ENCODE measurements around the gene NIT1. TPM values are rescaled to one million over a fixed set of nuclear protein-coding genes. Genes with fewer than 3 reads are reported as not detected.

Gene NIT1
- total RNA-seq, 4 donors from 2014 or later = 32.8 to 35.6 (median 34.8) TPM

- DNase-seq (ENCODE audit: extremely low spot score) = no peak
- Histone ChIP-seq H3K36me3 (no peaks in the 10 kb centered on the region), H3K4me3 (no peak overlapping the region), H3K27me3 (peaks cover 0 to 17% (median 0%) of the 10 kb centered on the region in 4 donors), H3K9me3 (no peaks in the 10 kb centered on the region), H3K27ac (replicated peaks in 1 of 4) (no peak overlapping the region), H3K4me1 (no peaks in the 10 kb centered on the region)
- intact Hi-C loops (cut with DNase I) = no loop called here
- 74% methylated on average over 5 of the region's 5 CpGs for WGBS
- TF ChIP-seq EP300 (IDR thresholded peaks at IDR 0.05) (no peak), POLR2A (IDR thresholded peaks at IDR 0.05; ENCODE audit: low read depth) (no peak), POLR2AphosphoS5 (IDR thresholded peaks at IDR 0.05) (no peak), CTCF (IDR thresholded peaks at IDR 0.05) (no peak)
These were observed 37.2 kb upstream of the NIT1 start for GRCh38 chr1:161080441-161081405.

- 92% methylated on average over 5 of the region's 5 CpGs for WGBS
- Histone ChIP-seq H3K36me3 (no peaks in the 10 kb centered on the region), H3K27me3 (peaks cover 0 to 17% (median 0%) of the 10 kb centered on the region in 4 donors), H3K4me3 (no peak overlapping the region), H3K27ac (replicated peaks in 1 of 4) (no peak overlapping the region), H3K9me3 (no peaks in the 10 kb centered on the region), H3K4me1 (no peaks in the 10 kb centered on the region)
- intact Hi-C loops (cut with DNase I) = no loop called here
- DNase-seq (ENCODE audit: extremely low spot score) = no peak
- TF ChIP-seq EP300 (IDR thresholded peaks at IDR 0.05) (no peak), POLR2AphosphoS5 (IDR thresholded peaks at IDR 0.05) (no peak), POLR2A (IDR thresholded peaks at IDR 0.05; ENCODE audit: low read depth) (no peak), CTCF (IDR thresholded peaks at IDR 0.05) (no peak)
These were observed 36.4 kb upstream of the NIT1 start for GRCh38 chr1:161081519-161081918.

GRCh38 chr1:161082483-161082882 is 35.4 kb upstream of the NIT1 start:
- H3K27ac ChIP-seq (replicated peaks in 1 of 4) = peak overlapping the region in 1 of 4 donors; percentile 34
- WGBS = 89% methylated on average over 2 of the region's 2 CpGs

GRCh38 chr1:161082996-161083747 is 34.7 kb upstream of the NIT1 start:
- intact Hi-C loops (cut with DNase I) = no loop called here
- 61% methylated on average over 7 of the region's 8 CpGs for WGBS
- Histone ChIP-seq H3K27ac (replicated peaks in 1 of 4) (peak overlapping the region in 1 of 4 donors; percentile 34), H3K4me3 (no peak overlapping the region), H3K9me3 (no peaks in the 10 kb centered on the region), H3K36me3 (no peaks in the 10 kb centered on the region), H3K4me1 (no peaks in the 10 kb centered on the region), H3K27me3 (peaks cover 0 to 18% (median 0%) of the 10 kb centered on the region in 4 donors)
- no peak for DNase-seq (ENCODE audit: extremely low spot score)
- TF ChIP-seq POLR2AphosphoS5 (IDR thresholded peaks at IDR 0.05) (peak in 1 of 2 donors; percentile 17), EP300 (IDR thresholded peaks at IDR 0.05) (no peak), CTCF (IDR thresholded peaks at IDR 0.05) (no peak)

More at GRCh38 chr1:161082483-161082882, 35.4 kb upstream of the NIT1 start:
- Histone ChIP-seq H3K4me1 (no peaks in the 10 kb centered on the region), H3K9me3 (no peaks in the 10 kb centered on the region), H3K36me3 (no peaks in the 10 kb centered on the region), H3K4me3 (no peak overlapping the region), H3K27me3 (peaks cover 0 to 17% (median 0%) of the 10 kb centered on the region in 4 donors)
- no peak for TF ChIP-seq POLR2AphosphoS5 (IDR thresholded peaks at IDR 0.05)
- no peak for TF ChIP-seq CTCF (IDR thresholded peaks at IDR 0.05)
- TF ChIP-seq EP300 (IDR thresholded peaks at IDR 0.05) = no peak
- no peak for TF ChIP-seq POLR2A (IDR thresholded peaks at IDR 0.05; ENCODE audit: low read depth)
- intact Hi-C loops (cut with DNase I) = no loop called here
- no peak for DNase-seq (ENCODE audit: extremely low spot score)
